Astrocyte (in vitro differentiated cells and primary cell): ENCODE data around the gene PIGU.

ENCODE experiments used
- EZH2 ChIP-seq: IDR thresholded peaks from 2 replicates; pipeline ENCODE4 v1.6.1; 2012; ENCODE audit warnings: mild to moderate bottlenecking, low read length, inconsistent platforms; ENCODE audit not compliant: insufficient read depth
- TF ChIP-seq, protein P1 (sequence below): IDR thresholded peaks from 2 replicates; pipeline ENCODE4 v1.5.1; 2011; ENCODE audit warnings: low read depth, mild to moderate bottlenecking, inconsistent platforms, low read length, moderate library complexity; ENCODE audit not compliant: insufficient read depth

DNA sequence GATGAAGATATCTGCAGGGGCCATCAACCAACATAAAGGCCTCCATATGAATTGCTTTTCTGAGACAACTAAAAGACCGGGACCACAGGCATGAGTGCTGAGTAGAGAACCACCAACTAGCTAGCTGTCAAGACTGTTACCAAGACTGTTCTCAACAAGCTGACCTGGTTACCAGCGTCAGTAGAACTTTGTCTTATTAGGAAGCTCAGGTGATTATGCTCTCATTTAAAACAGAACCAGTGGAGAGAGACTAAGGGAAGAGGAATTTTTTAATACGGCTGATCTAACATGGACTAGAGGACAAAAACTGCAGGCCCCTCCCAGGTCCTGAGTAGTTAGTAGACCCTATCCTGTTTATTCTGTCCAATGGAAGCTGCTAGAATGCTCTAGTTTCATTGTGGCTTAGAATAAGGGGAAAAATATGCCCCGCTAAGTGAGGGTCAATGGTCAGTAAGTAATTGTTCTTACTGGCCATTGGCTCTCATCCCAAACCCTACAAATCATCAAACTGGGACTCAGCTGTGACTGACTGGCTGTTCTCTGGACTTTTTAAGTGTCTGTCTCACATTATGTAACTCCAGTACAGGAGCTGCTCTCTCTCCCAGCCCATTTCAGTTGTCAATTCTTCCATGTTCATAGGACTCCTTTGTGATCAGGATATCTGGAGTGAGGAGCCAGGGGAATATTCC lies 164.5 kb downstream of the PIGU start:
- TF ChIP-seq, protein P1, sequence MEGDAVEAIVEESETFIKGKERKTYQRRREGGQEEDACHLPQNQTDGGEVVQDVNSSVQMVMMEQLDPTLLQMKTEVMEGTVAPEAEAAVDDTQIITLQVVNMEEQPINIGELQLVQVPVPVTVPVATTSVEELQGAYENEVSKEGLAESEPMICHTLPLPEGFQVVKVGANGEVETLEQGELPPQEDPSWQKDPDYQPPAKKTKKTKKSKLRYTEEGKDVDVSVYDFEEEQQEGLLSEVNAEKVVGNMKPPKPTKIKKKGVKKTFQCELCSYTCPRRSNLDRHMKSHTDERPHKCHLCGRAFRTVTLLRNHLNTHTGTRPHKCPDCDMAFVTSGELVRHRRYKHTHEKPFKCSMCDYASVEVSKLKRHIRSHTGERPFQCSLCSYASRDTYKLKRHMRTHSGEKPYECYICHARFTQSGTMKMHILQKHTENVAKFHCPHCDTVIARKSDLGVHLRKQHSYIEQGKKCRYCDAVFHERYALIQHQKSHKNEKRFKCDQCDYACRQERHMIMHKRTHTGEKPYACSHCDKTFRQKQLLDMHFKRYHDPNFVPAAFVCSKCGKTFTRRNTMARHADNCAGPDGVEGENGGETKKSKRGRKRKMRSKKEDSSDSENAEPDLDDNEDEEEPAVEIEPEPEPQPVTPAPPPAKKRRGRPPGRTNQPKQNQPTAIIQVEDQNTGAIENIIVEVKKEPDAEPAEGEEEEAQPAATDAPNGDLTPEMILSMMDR: no peak
- no peak for TF ChIP-seq EZH2
